Activated naive CD4-positive, alpha-beta T cell treated with anti-CD3 and anti-CD28 coated beads, Interleukin-2, amount 50 U/mL, for 72 hours (primary cell): ENCODE data around the gene PSAPL1. TPM values are rescaled to one million over a fixed set of nuclear protein-coding genes. Genes with fewer than 3 reads are reported as not detected.

Experiments used
- ATAC-seq, 2 donors: fragments of 150-1000 bp; cut with Tn5 transposase; 2 replicates each; pipeline ENCODE4 v1.10.0; 2021; ENCODE audit warnings: mild to moderate bottlenecking in 2 of 2, moderate library complexity in 2 of 2
- DNase-seq, 2 donors: peaks; one replicate each; pipeline ENCODE4 v3.0.0; 2021 to 2022; ENCODE audit warnings: low spot score in 2 of 2
- H3K27ac Mint-ChIP-seq, 2 donors: one replicate each; pipeline ENCODE4 v1.8.0; 2022; ENCODE audit warnings: mild to moderate bottlenecking in 2 of 2, mixed read lengths in 2 of 2
- H3K36me3 Mint-ChIP-seq, 2 donors: one replicate each; pipeline ENCODE4 v1.8.0; 2022; ENCODE audit warnings: mixed read lengths in 2 of 2
- H3K9me3 Mint-ChIP-seq, 2 donors: one replicate each; pipeline ENCODE4 v1.8.0; 2022; ENCODE audit warnings: mixed read lengths in 2 of 2
- total RNA-seq, 2 donors: library from RNA; stranded (reverse); gene quantifications; one replicate each; pipeline ENCODE4 v1.2.3, GENCODE V29; 2022

PSAPL1 gene
- total RNA-seq, 2 donors from 2014 or later, result not detected

DNA sequence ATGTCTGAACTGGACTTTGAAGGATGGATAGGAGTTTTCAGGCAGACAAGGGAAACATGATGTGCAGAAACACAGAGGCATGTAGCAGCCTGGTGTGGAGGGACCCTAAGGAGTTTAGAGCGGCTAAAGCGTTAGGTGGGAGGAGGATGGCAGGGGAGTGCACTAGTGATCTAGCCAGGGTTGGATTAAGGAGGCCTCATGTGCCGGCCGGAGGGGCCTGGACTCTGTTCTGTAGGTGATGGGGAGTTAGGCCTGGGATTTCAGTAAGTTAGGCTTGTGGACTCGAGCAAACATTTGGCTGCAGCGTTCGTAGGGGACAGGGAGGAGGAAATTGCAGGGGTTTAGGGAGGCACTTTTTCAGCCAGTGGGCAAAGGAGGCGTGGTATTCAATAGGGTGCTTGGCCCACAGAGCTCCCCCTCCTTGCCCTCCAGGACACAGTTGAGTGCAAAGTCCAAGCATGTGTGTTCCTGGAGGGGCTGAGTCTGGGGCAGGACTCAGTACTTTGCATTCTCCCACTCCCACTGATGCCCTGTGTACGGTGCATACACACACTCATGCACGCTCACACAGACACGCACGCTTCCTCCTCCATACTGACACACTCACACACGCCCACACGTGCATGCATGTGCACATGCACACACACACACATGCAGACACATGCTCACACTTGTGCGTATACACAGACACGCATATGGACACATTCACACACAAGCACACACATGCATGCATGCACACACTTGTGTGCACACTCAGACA, 18.6 kb downstream of the PSAPL1 start:
- H3K27ac Mint-ChIP-seq, result no peak overlapping the region
- H3K9me3 Mint-ChIP-seq, result peaks cover 9 to 17% of the 10 kb centered on the region in 2 donors
- DNase-seq (peak in 1 of 2 donors; percentile 23), ATAC-seq (no peak)
- H3K36me3 Mint-ChIP-seq, result no peaks in the 10 kb centered on the region

DNA sequence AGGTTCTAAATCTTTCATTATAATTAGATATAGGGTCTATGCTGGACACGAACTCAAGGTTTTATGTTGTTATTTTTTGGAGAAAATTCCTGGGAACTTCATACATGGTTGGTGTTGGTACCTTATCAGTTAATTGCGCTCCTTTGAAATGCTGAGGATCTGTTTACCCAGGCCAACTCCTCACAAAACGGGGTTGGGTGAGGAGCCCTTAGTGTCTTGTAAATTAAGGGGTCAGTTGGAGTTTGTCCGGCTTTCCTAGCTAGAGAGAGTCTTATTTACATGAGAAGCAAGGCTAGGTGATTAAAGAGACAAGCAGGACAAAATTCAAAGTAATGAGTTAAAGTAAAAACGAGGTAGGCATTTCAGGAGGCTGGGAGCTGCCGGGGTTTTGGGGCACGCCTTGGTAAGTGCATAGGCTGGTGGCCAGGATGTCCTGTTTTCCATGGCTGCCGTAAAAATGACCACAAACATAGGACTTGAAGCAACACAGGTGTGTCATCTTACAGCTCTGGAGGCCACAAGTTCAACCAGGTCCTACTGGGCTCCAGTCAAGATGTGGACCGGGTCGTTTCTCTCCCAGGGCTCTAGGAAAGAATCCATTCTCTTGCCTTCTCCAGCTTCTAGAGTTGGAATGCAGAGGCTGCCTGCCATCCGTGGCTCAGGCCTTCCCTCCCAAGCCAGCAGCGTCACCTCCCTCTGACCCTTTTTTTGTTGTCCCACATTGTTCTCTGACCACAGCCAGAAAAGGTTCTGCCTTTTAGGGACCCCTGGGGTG, 19.8 kb downstream of the PSAPL1 start:
- peak in 1 of 2 donors; percentile 34 for DNase-seq
- peaks cover 9 to 17% of the 10 kb centered on the region in 2 donors for H3K9me3 Mint-ChIP-seq
- H3K27ac Mint-ChIP-seq, result no peak overlapping the region
- ATAC-seq, result no peak
- peaks cover 0 to under 1% of the 10 kb centered on the region in 2 donors for H3K36me3 Mint-ChIP-seq

DNA sequence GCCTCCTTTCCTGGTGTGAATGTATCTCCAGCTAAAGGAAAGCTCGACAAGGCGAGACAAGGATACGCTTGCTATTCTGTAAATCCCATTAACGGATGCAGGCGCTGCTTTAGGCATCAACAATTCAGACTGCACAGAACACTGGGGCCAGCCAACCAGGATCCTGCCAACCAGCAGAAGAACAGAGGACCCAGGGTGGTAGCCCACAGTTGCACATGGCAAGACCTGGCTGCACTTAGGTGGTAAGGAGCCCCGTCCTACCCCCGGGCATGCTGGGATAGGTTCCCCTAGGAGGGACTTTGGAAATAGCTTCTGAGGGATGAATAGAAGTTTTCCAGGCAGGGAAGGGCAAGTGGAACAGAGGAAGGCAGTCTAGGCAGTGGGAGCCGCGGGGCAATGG, 20.7 kb downstream of the PSAPL1 start:
- no peak overlapping the region for H3K27ac Mint-ChIP-seq
- peaks cover 0 to 9% of the 10 kb centered on the region in 2 donors for H3K36me3 Mint-ChIP-seq
- DNase-seq (peak in 1 of 2 donors; percentile 16), ATAC-seq (no peak)
- peaks cover 11 to 22% of the 10 kb centered on the region in 2 donors for H3K9me3 Mint-ChIP-seq

DNA sequence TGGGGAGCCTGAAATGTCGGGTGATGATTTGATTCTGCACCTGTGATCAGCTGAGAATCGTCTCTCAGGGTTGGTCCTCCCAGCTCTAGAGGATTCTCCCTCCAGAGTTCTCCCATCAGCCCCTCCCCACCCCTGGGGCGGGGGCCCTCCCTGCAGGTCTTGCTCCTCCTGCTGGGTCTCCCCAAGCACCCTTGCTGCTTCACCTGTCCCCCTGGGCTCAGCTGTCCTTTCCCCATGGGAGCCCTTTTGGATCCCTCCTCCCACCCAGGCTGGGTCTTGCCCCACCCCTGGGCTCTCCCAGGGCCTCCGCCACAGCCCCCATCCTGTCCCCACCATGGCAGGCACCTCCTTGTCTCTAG, 22.2 kb downstream of the PSAPL1 start:
- Mint-ChIP-seq H3K27ac (no peak overlapping the region), H3K9me3 (peaks cover 16 to 24% of the 10 kb centered on the region in 2 donors), H3K36me3 (peaks cover 10 to 19% of the 10 kb centered on the region in 2 donors)
- no peak for ATAC-seq
- no peak for DNase-seq

DNA sequence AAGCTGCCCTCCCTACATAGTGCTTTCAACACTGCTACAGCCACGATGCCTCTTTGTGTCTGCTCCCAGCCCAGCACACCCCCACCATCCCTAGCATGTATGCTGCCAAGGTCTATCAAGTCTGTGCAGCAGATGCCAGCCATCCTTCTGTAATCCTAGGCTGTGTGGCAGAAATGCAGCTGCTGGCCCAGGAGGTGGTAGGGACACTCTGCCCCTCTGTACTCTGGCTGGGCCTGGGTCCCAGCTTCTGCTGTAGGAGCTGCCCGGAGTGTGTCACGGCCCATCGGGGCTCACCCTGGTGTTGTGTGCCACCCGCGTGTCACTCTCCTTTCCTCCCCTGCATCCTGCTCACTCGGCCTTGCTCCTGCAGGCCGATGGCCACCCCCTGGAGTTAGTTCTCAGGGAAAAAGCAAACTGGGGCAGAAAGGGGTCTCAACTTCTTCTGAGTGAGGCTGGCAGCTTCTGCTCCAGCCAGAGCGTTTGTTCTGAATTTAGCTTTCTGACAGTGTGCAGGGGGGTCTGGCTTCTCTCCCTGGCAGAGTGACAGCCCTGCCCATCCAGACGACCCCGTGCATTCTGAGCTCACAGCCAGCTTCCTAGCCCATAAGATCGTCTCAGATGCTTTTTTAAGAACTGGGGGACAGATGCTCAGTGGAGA, 22.7 kb downstream of the PSAPL1 start:
- H3K9me3 Mint-ChIP-seq, result peaks cover 16 to 24% of the 10 kb centered on the region in 2 donors
- H3K36me3 Mint-ChIP-seq, result peaks cover 10 to 19% of the 10 kb centered on the region in 2 donors
- H3K27ac Mint-ChIP-seq, result no peak overlapping the region
- ATAC-seq (no peak), DNase-seq (peak in 1 of 2 donors; percentile 30)

GRCh38 chr4:7411491-7411890, 23.2 kb downstream of the PSAPL1 start:
- Mint-ChIP-seq H3K9me3 (peaks cover 13 to 28% of the 10 kb centered on the region in 2 donors), H3K27ac (no peak overlapping the region), H3K36me3 (peaks cover 10 to 19% of the 10 kb centered on the region in 2 donors)
- ATAC-seq, result no peak
- DNase-seq, result peak in 1 of 2 donors; percentile 33

- Mint-ChIP-seq H3K36me3 (peaks cover 10 to 19% of the 10 kb centered on the region in 2 donors), H3K9me3 (peaks cover 11 to 22% of the 10 kb centered on the region in 2 donors), H3K27ac (no peak overlapping the region)
- no peak for DNase-seq
- ATAC-seq, result no peak
Observed at GRCh38 chr4:7410446-7410845, 24.3 kb downstream of the PSAPL1 start.

DNA sequence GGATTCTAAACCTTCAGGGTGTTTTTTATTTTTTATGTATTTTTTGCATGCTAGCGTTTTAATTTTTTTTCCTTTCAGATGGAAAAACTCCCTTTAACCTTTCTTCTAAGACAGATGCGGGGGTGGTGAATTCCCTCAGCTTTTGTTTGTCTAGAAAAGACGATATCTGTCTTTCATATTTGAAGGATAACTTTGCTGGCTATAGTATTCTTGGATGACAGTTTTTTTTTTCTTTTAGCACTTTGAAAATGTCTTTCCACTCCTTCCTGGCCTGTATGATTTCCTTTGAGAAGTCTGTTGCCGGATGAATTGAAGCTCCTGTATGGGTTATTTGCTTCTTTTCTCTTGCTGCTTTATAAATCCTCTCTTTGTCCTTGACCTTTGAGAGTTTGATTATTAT, 26.6 kb downstream of the PSAPL1 start:
- Mint-ChIP-seq H3K27ac (no peak overlapping the region), H3K36me3 (peaks cover 10 to 19% of the 10 kb centered on the region in 2 donors), H3K9me3 (peaks cover 11 to 22% of the 10 kb centered on the region in 2 donors)
- DNase-seq (no peak), ATAC-seq (no peak)

DNA sequence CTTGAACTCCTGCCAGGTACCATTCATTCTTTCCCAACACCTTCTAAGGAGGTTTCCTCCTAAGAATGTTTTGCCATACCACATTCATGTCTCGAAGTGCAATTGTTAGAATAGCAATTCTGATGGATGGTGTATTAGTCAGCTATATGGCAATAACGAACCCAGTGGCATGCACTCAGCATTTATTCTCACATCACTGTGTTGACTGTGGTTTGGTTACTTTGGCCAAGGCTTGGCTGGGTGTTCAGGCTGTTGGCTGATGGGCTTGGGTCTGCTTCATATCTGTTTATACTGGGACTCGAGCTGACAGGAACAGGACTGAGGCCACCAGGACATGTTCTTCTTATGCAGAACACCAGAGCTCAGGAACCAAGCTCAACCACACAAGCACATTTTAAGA, 31.7 kb downstream of the PSAPL1 start:
- DNase-seq, result no peak
- no peak for ATAC-seq
- Mint-ChIP-seq H3K27ac (no peak overlapping the region), H3K9me3 (peaks cover 9 to 13% of the 10 kb centered on the region in 2 donors), H3K36me3 (no peaks in the 10 kb centered on the region)

DNA sequence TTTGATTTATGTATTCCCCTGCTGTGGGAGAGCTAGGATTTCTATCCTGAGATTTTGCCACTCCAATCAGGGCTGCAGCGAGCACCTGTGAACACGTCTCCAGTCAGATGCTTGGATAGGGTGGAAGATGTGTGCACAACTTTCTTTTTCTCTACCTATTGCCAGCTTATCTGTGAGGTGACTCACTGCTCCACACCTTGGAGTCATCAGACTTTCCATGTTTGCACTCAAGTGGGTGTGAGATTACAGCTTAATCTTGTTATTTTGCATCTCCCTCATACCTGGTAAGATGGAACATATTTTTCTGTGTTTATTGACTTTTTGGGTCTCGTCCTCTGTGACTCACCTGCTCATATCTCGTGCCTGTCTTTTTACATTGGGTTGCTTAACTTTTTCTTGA, 32.2 kb downstream of the PSAPL1 start:
- DNase-seq, result no peak
- ATAC-seq, result no peak
- Mint-ChIP-seq H3K36me3 (no peaks in the 10 kb centered on the region), H3K27ac (no peak overlapping the region), H3K9me3 (peaks cover 9 to 10% of the 10 kb centered on the region in 2 donors)

DNA sequence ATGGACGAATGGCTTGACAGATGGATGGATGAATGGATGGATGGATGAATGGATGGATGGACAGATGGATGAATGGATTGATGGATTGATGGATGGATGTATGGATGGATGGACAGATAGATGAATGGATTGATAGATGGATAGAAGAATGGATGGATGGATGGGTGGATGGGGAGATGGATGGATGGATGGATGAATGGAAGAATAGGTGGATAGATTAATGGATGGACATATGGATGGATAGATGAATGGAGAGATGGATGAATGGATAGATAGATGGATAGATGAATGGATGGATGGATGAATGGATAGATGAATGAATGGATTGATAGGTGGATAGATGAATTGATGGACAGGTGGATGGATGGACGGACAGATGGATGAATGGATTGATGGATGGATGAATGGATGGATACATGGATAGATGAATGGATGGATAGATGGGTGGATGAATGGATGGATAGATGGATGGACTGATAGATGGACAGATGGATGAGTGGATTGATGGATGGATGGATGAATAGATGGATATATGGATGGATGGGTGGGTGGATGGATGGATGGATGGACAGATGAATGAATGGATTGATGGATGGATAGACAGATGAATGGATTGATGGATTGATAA, 33.9 kb downstream of the PSAPL1 start:
- DNase-seq (no peak), ATAC-seq (no peak)
- Mint-ChIP-seq H3K9me3 (peaks cover 6 to 9% of the 10 kb centered on the region in 2 donors), H3K36me3 (no peaks in the 10 kb centered on the region), H3K27ac (no peak overlapping the region)

GRCh38 chr4:7399440-7400234, 35.1 kb downstream of the PSAPL1 start:
- DNase-seq, result no peak
- no peak overlapping the region for H3K27ac Mint-ChIP-seq
- no peaks in the 10 kb centered on the region for H3K36me3 Mint-ChIP-seq
- ATAC-seq, result no peak
- peaks cover 6 to 9% of the 10 kb centered on the region in 2 donors for H3K9me3 Mint-ChIP-seq

DNA sequence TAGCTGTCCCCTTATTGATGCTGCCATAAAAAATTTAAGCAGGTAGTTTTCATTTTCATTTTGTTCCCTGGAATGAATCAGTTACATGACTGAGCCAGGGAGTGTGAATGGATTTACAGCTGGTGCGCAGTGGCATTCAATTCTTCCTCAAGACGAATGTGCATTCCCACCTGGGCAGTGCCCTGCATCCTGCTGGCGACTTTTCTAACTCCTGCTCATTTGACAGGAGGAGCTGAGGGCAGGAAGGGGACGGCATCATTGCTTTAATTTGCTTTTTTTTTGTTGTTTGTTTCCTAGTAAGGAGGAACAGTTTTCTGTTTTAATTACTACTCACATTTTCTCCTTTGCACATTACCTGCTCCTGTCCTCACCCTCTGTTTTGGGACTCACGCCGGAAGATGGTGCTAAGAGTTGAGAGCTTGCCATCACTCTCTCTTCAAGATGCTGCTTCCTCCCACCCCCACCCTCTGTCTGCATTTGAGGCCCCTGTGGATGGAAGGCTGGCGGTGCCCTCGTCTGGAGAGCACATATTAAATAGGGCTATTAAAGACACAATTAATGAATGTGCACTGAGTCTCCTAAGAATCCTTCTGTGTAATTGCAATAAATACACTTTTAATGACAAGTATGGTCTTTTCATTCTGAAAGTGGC, 35.8 kb downstream of the PSAPL1 start:
- DNase-seq (no peak), ATAC-seq (no peak)
- peaks cover 6 to 9% of the 10 kb centered on the region in 2 donors for H3K9me3 Mint-ChIP-seq
- no peak overlapping the region for H3K27ac Mint-ChIP-seq
- H3K36me3 Mint-ChIP-seq, result no peaks in the 10 kb centered on the region

- Mint-ChIP-seq H3K36me3 (no peaks in the 10 kb centered on the region), H3K27ac (no peak overlapping the region), H3K9me3 (peaks cover 6 to 9% of the 10 kb centered on the region in 2 donors)
- DNase-seq (no peak), ATAC-seq (no peak)
Observed at GRCh38 chr4:7398104-7398423, 36.7 kb downstream of the PSAPL1 start.

GRCh38 chr4:7397206-7398103, 37.3 kb downstream of the PSAPL1 start:
- Mint-ChIP-seq H3K36me3 (no peaks in the 10 kb centered on the region), H3K27ac (no peak overlapping the region), H3K9me3 (peaks cover 6 to 9% of the 10 kb centered on the region in 2 donors)
- ATAC-seq (no peak), DNase-seq (no peak)
